Endothelial cell of umbilical vein (primary cell): Measurements from ENCODE around the gene KLHL41.

Source experiments
- CTCF ChIP-seq, 2 donors: IDR thresholded peaks; 1 replicate in 1 of 2; 2 replicates in 1 of 2; pipeline ENCODE4 v1.5.1; 2011; ENCODE audit warnings: low read length in 2 of 2, mild to moderate bottlenecking in 2 of 2, moderate library complexity in 2 of 2, control low read depth in 1 of 2, inconsistent platforms in 1 of 2, low read depth in 1 of 2; ENCODE audit not compliant: insufficient read depth in 1 of 2; ENCODE audit errors: extremely low read depth in 1 of 2
- EZH2 ChIP-seq: IDR thresholded peaks from 2 replicates; pipeline ENCODE4 v1.6.1; 2012; ENCODE audit warnings: borderline replicate concordance, low read depth, mild to moderate bottlenecking, moderate library complexity, low read length, inconsistent platforms; ENCODE audit not compliant: severe bottlenecking
- FOS ChIP-seq: IDR thresholded peaks from 2 replicates; pipeline ENCODE4 v1.6.1; 2011; ENCODE audit warnings: mild to moderate bottlenecking, low read length, moderate library complexity, borderline replicate concordance; ENCODE audit not compliant: insufficient read depth
- GATA2 ChIP-seq: IDR thresholded peaks from 2 replicates; pipeline ENCODE4 v1.7.0; 2011; ENCODE audit warnings: low read depth, mild to moderate bottlenecking, moderate library complexity, mixed read lengths, low read length; ENCODE audit not compliant: insufficient read length, insufficient read depth
- JUN ChIP-seq: IDR thresholded peaks from 2 replicates; pipeline ENCODE4 v1.6.1; 2011; ENCODE audit warnings: borderline replicate concordance, low read depth; ENCODE audit not compliant: insufficient read length, insufficient read depth
- MAX ChIP-seq: IDR thresholded peaks from 2 replicates; pipeline ENCODE4 v1.6.1; 2011; ENCODE audit not compliant: insufficient read depth, insufficient read length
- MYC ChIP-seq: IDR thresholded peaks from one replicate; pipeline ENCODE4 v1.6.1; 2011; ENCODE audit warnings: mild to moderate bottlenecking, low read depth, low read length
- POLR2A ChIP-seq: IDR thresholded peaks from 2 replicates; pipeline ENCODE4 v1.6.1; 2012; ENCODE audit warnings: low read depth, mild to moderate bottlenecking, control low read depth, low read length
- POLR2AphosphoS5 ChIP-seq: IDR thresholded peaks from 2 replicates; pipeline ENCODE4 v1.6.1; 2012; ENCODE audit warnings: low read depth, mild to moderate bottlenecking, control low read depth, low read length, moderate library complexity; ENCODE audit not compliant: insufficient read depth

DNA sequence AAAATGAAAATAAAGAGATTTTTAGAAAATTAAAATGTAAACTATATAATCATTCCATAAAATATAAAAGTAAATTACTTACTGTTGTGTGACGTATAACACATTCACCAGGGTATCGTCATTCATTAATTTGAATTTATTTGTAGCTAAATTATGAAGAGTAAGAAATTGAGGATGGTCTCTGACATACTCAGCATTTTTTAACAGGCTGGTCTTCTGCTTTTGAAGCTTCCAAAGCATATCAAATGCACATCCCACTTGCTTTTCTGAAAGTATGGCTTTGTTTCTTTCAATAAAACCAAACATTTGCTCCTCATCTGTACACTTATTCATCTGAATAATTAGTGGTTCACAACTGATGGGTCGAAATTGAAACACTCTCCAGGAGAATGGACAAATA lies 62.1 kb downstream of the KLHL41 start:
- TF ChIP-seq FOS (no peak), POLR2A (no peak), CTCF (IDR thresholded peaks at IDR 0.05; ENCODE audit: extremely low read depth in 1 of 2, insufficient read depth in 1 of 2, low read depth in 1 of 2, low read length in 2 of 2) (no peak), POLR2AphosphoS5 (no peak), EZH2 (no peak), JUN (no peak), MYC (no peak), GATA2 (no peak), MAX (no peak)
